ENCODE measurements around the gene ARVCF.
A peak's percentile ranks its signal among the peaks of the same experiment; 100 is the strongest.
"Not testable (repeated sequence)": the region's sequence is repeated elsewhere in the genome, so short reads cannot be mapped to it uniquely, and the experiment has no call there.

ARVCF gene

GRCh38 chr22:19930551-19931486 lies 85.8 kb downstream of the ARVCF start:
- no peak for DNase-seq

- DNase-seq = peak; percentile 57
These were observed 86.8 kb downstream of the ARVCF start for GRCh38 chr22:19929586-19930550.

GRCh38 chr22:19928207-19928606 lies 88.4 kb downstream of the ARVCF start:
- DNase-seq = no peak

- DNase-seq = no peak
These were observed 88.9 kb downstream of the ARVCF start for GRCh38 chr22:19927696-19928095.

GRCh38 chr22:19926028-19926427 lies 90.6 kb downstream of the ARVCF start:
- not testable (repeated sequence) for DNase-seq

- no peak for DNase-seq
These were observed 92.6 kb downstream of the ARVCF start for GRCh38 chr22:19923914-19924513.

GRCh38 chr22:19921544-19922081 lies 95.0 kb downstream of the ARVCF start:
- no peak for DNase-seq
